PC-9 (cell line): Measurements from ENCODE around the gene GRIPAP1. TPM values are rescaled to one million over a fixed set of nuclear protein-coding genes. Genes with fewer than 3 reads are reported as not detected.
A peak's percentile ranks its signal among the peaks of the same experiment; 100 is the strongest.

Experiments used
- BruUV-seq: library from RNA; stranded (reverse); fragments of 400-500 nt; replicated peaks from 2 replicates; lab custom pipeline; 2021; lab: Mats Ljungman, UMichigan
- CTCF ChIA-PET: fragments of 300-600 bp; sonication (Branson Sonifier 250); formaldehyde crosslinking; loops from one replicate; lab custom pipeline; 2022; ENCODE audit warnings: antibody characterized with exemption; lab: Charles Lee
- POLR2A ChIA-PET: fragments of 300-600 bp; sonication (Branson Sonifier 250); formaldehyde crosslinking; loops from one replicate; lab custom pipeline; 2022; ENCODE audit warnings: antibody characterized with exemption; ENCODE audit not compliant: unreplicated experiment; lab: Charles Lee
- DNase-seq, 2 experiments: peaks; one replicate each; pipeline versions ENCODE4 v3.0.0 to v3.0.0-alpha.2; 2015 to 2022; ENCODE audit warnings: mixed read lengths in 1 of 2
- H2AFZ ChIP-seq: fragments of 200-600 bp; sonication (generic); 2 replicates; pipeline ENCODE4 v1.8.1; 2017; ENCODE audit warnings: antibody characterized with exemption
- H3F3A ChIP-seq: fragments of 200-600 bp; sonication (generic); 2 replicates; pipeline ENCODE4 v1.8.1; 2017; ENCODE audit warnings: antibody characterized with exemption, mild to moderate bottlenecking, low read depth; ENCODE audit not compliant: insufficient read depth
- H3K27ac ChIP-seq: fragments of 200-600 bp; sonication (generic); 2 replicates; pipeline ENCODE4 v1.6.1; 2016; ENCODE audit warnings: mixed run types
- H3K27me3 ChIP-seq: fragments of 200-600 bp; sonication (generic); 2 replicates; pipeline ENCODE4 v1.6.1; 2016; ENCODE audit warnings: low read depth, mixed run types; ENCODE audit not compliant: insufficient read depth
- H3K36me3 ChIP-seq: fragments of 200-600 bp; sonication (generic); 2 replicates; pipeline ENCODE4 v1.6.1; 2016; ENCODE audit warnings: low read depth, mixed run types
- H3K4me1 ChIP-seq: fragments of 200-600 bp; sonication (generic); replicated peaks from 2 replicates; pipeline ENCODE4 v1.6.1; 2016; ENCODE audit warnings: mixed run types; ENCODE audit not compliant: insufficient read depth
- H3K4me2 ChIP-seq: fragments of 200-600 bp; sonication (generic); 2 replicates; pipeline ENCODE4 v1.6.1; 2017; ENCODE audit warnings: mixed run types
- H3K4me3 ChIP-seq: fragments of 200-600 bp; sonication (generic); 2 replicates; pipeline ENCODE4 v1.6.1; 2016; ENCODE audit warnings: mixed run types
- H3K79me2 ChIP-seq: fragments of 200-600 bp; sonication (generic); 2 replicates; pipeline ENCODE4 v1.6.1; 2017; ENCODE audit warnings: low read depth, mixed run types
- H3K9me2 ChIP-seq: fragments of 200-600 bp; sonication (generic); 2 replicates; pipeline ENCODE4 v1.8.1; 2017; ENCODE audit warnings: mild to moderate bottlenecking; ENCODE audit not compliant: insufficient read depth
- H3K9me3 ChIP-seq: fragments of 200-600 bp; sonication (generic); 2 replicates; pipeline ENCODE4 v1.8.1; 2016; ENCODE audit warnings: low read depth; ENCODE audit not compliant: insufficient read depth
- H4K20me1 ChIP-seq: fragments of 200-600 bp; sonication (generic); 2 replicates; pipeline ENCODE4 v1.8.1; 2017; ENCODE audit not compliant: insufficient read depth
- EZH2 ChIP-seq: fragments of 200-600 bp; sonication (generic); IDR thresholded peaks from 2 replicates; pipeline ENCODE4 v1.8.0; 2017; ENCODE audit warnings: antibody characterized with exemption, low read depth
- intact Hi-C: fragments of 100-400 bp; cut with micrococcal nuclease; formaldehyde crosslinking; loops from one replicate; pipeline ENCODE4 v1.10.0; 2022; ENCODE audit not compliant: unreplicated experiment
- total RNA-seq: library from RNA; stranded (reverse); gene quantifications from 2 replicates; pipeline ENCODE4 v1.2.3, GENCODE V29; 2021
- TF ChIP-seq, protein P1 (sequence below): fragments of 200-600 bp; sonication (generic); conservative IDR thresholded peaks from 2 replicates; pipeline ENCODE4 v1.6.1; 2017; ENCODE audit warnings: mixed run types, antibody characterized with exemption, mild to moderate bottlenecking, moderate library complexity

GRIPAP1 gene
- total RNA-seq, 1 experiment from 2014 or later = 33.6 TPM

DNA sequence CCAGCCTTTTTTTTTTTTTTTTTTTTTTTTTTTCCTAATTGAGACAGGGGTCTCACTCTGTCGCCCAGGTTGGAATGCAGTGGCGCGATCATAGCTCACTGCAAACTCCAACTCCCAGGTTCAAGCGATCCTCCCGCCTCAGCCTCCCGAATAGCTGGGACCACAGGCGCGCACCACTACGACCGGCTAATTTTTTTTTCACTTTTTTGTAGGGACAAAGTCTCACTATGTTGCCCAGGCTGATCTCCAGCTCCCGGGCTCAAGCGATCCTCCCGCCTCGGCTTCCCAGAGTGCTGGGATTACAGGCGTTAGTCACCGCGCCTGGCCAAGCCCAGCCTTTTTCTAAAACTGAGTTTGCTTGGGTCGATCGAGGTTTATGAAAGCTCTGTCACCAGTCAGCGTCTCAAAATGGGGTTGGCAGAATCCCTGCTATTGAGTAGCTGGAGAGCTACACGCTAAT, 43.4 kb downstream of the GRIPAP1 start:
- ChIA-PET POLR2A (interaction anchor here (0.6 to 1.0 kb wide), 4 partner anchors 16 to 282 kb away, joined by 3 to 5 read pairs (median 4); partner anchors contain the start of gene TFE3), CTCF (no interaction called here)
- Histone ChIP-seq H3K27ac (peak overlapping the region; percentile 73), H3F3A (no peaks in the 10 kb centered on the region), H3K79me2 (peaks cover 22% of the 10 kb centered on the region; the same call in 1 of the 2 replicates), H3K4me3 (peak overlapping the region; percentile 55), H3K27me3 (no peaks in the 10 kb centered on the region), H3K4me2 (peak overlapping the region; percentile 77), H2AFZ (no peak overlapping the region), H3K9me2 (no peaks in the 10 kb centered on the region), H3K9me3 (no peaks in the 10 kb centered on the region), H4K20me1 (no peaks in the 10 kb centered on the region), H3K36me3 (no peaks in the 10 kb centered on the region), H3K4me1 (no peaks in the 10 kb centered on the region; the same call in 1 of the 2 replicates)
- TF ChIP-seq, protein P1, sequence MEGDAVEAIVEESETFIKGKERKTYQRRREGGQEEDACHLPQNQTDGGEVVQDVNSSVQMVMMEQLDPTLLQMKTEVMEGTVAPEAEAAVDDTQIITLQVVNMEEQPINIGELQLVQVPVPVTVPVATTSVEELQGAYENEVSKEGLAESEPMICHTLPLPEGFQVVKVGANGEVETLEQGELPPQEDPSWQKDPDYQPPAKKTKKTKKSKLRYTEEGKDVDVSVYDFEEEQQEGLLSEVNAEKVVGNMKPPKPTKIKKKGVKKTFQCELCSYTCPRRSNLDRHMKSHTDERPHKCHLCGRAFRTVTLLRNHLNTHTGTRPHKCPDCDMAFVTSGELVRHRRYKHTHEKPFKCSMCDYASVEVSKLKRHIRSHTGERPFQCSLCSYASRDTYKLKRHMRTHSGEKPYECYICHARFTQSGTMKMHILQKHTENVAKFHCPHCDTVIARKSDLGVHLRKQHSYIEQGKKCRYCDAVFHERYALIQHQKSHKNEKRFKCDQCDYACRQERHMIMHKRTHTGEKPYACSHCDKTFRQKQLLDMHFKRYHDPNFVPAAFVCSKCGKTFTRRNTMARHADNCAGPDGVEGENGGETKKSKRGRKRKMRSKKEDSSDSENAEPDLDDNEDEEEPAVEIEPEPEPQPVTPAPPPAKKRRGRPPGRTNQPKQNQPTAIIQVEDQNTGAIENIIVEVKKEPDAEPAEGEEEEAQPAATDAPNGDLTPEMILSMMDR = no peak
- TF ChIP-seq EZH2 = no peak
- intact Hi-C loops = loop anchor here (5.0 kb wide), 2 partner anchors 84 to 99 kb away; partner anchors contain the start of genes CCDC120 and TFE3
- peak; percentile 35 to 42 for DNase-seq
- BruUV-seq = no TSS peak

DNA sequence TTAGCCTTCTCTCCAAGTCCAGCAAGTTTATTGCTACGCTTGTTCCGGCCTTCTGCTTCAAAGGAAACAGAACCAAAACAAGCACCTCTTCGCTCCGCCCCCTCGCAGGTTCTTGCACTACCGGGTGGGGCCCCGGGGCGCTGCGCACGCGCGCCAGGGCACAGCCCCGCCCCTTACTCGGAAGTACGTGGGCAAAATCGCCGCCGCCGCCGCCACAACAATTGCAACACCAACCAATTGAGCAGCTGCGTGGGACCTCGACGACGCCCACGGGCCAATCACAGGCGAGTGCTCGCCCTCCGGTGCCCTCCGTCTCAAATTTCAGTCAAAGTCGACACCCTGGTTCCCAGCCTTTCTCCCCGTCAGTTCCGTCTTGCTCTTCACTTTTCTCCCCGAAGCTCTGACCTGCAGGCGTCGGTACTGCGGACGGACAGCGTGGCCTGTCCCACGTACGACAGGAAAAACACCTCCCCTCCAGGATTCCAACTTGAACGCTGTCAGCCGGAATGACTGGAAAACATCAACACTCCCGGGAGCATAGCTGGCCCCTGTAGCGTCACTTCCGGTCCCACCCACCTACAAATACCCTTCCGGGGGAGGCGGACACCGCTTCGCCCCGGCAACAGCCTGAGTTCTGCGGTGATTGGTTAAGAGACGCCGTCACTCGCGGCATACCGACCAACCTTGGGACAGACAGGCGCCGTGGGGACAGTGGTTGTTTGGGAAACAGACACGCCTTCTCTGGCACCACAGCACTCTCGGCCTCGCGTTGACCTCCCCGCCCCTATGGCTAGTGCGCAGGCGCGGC, 44.0 kb downstream of the GRIPAP1 start:
- Histone ChIP-seq H3K4me3 (peak overlapping the region; percentile 55; the same call in 1 of the 2 replicates), H3F3A (no peaks in the 10 kb centered on the region), H3K27me3 (no peaks in the 10 kb centered on the region), H3K27ac (peak overlapping the region; percentile 77), H3K4me2 (peak overlapping the region; percentile 34; the same call in 1 of the 2 replicates), H3K36me3 (no peaks in the 10 kb centered on the region), H3K9me2 (no peaks in the 10 kb centered on the region), H3K4me1 (no peaks in the 10 kb centered on the region; the same call in 1 of the 2 replicates), H3K79me2 (peaks cover 22% of the 10 kb centered on the region; the same call in 1 of the 2 replicates), H3K9me3 (no peaks in the 10 kb centered on the region), H2AFZ (no peak overlapping the region), H4K20me1 (no peaks in the 10 kb centered on the region)
- DNase-seq = peak; percentile 83 to 87
- POLR2A ChIA-PET = interaction anchor here (0.6 to 1.0 kb wide), 5 partner anchors 17 to 235 kb away, joined by 3 to 4 read pairs (median 3); partner anchors contain the start of gene TFE3
- no peak for TF ChIP-seq EZH2
- CTCF ChIA-PET = no interaction called here
- intact Hi-C loops = loop anchor here (5.0 kb wide), 2 partner anchors 84 to 99 kb away; partner anchors contain the start of genes CCDC120 and TFE3
- TSS peak; percentile 66 for BruUV-seq

DNA sequence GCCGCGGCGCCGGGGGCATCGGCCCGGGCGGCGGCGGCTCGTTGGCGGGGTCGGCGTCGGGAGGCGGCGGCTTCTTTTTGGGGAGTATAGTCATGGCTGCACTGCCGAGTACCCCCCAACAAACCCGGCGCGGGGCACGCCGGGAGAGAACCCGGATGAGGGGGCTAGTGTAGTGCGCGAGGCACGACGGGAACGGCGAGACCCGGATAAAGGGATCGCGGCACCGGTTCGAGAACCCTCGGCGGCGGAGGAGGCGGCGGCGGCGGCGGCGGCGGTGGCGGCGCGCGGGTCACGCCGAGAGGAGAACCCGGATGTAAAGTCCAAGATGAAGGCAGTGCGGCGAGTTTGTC, 44.6 kb downstream of the GRIPAP1 start, which contains the start of gene OTUD5:
Gene OTUD5 (minus strand): TSS at position 131 of the 350 bp plus-strand sequence. CDS start 37 bp downstream, at position 94.
- Histone ChIP-seq H3K9me3 (no peaks in the 10 kb centered on the region), H3F3A (no peaks in the 10 kb centered on the region), H4K20me1 (no peaks in the 10 kb centered on the region), H3K36me3 (no peaks in the 10 kb centered on the region), H3K4me1 (no peaks in the 10 kb centered on the region; the same call in 1 of the 2 replicates), H3K4me3 (peak within 1 kb of the TSS; percentile 53; the same call in 1 of the 2 replicates), H3K27ac (peak within 1 kb of the TSS; percentile 77), H2AFZ (no peak within 1 kb of the TSS), H3K4me2 (peak within 1 kb of the TSS; percentile 72), H3K9me2 (no peaks in the 10 kb centered on the region), H3K79me2 (peaks cover 22% of the 10 kb centered on the region; the same call in 1 of the 2 replicates), H3K27me3 (no peaks in the 10 kb centered on the region)
- ChIA-PET POLR2A (interaction anchor here (0.7 kb wide), 1 partner anchor 23 kb away, joined by 3 read pairs; no protein-coding TSS in a partner anchor), CTCF (no interaction called here)
- no peak for TF ChIP-seq EZH2
- TF ChIP-seq, protein P1 = no peak
- no TSS peak for BruUV-seq
- intact Hi-C loops = loop anchor here (5.0 kb wide), 2 partner anchors 85 to 100 kb away; partner anchors contain the start of genes CCDC120 and TFE3
- no peak for DNase-seq
